Measurements from ENCODE around the gene STUB1. TPM values are rescaled to one million over a fixed set of nuclear protein-coding genes. Genes with fewer than 3 reads are reported as not detected.

Gene STUB1
- total and polyA plus RNA-seq, 2 donors (not counting 3 experiments of a cell fraction or from before 2014, with no cell fraction given) = 107 to 147 TPM

DNA sequence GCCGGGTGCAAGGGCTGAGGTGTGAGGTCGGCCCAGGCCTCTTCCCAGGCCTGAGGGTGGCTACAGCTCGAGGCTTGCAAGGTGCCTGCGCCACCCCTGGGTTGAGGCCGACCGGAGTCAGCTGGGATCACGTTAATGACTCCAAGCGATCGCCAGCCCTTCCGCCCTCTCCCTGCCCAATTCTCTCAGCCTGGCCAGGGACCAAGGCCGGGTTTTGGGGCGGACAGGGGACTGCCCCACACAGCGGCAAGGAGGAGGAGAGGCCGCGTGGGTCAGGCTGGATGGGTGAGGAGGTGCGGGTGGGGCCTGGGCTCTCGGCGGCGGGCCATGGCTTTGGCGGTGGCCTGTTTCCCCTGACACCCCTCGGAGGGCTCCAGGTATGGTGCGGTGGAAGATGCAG is 13.2 kb downstream of the STUB1 start:
- Histone ChIP-seq H3K9me1 (replicated peaks; ENCODE audit: control insufficient read depth, extremely low read depth, insufficient read depth, low read length) (no peaks in the 10 kb centered on the region), H3K36me3 (ENCODE audit: control insufficient read depth in 2 of 2, extremely low read depth in 1 of 2, insufficient read depth in 2 of 2, low read length in 2 of 2) (no peaks in the 10 kb centered on the region), H3K27ac (ENCODE audit: insufficient read depth, low read depth, low read length) (no peak overlapping the region), H3K4me3 (replicated peaks in 1 of 3; ENCODE audit: insufficient read depth in 1 of 3, low read depth in 1 of 3, low read length in 3 of 3) (no peak overlapping the region), H3K79me2 (ENCODE audit: control insufficient read depth, insufficient read depth, low read length) (no peaks in the 10 kb centered on the region), H4K20me1 (replicated peaks; ENCODE audit: control insufficient read depth, extremely low read depth, insufficient read depth, low read length) (no peaks in the 10 kb centered on the region), H3K4me1 (ENCODE audit: control insufficient read depth, extremely low read depth, insufficient read depth, low read length) (peaks cover 6% of the 10 kb centered on the region), H3K9ac (replicated peaks; ENCODE audit: extremely low read depth, insufficient read depth, low read length) (no peak overlapping the region), H3K4me2 (ENCODE audit: insufficient read depth, low read length) (no peak overlapping the region), H3K9me3 (replicated peaks; ENCODE audit: control insufficient read depth, insufficient read depth, low read length) (no peaks in the 10 kb centered on the region), H3K27me3 (ENCODE audit: control insufficient read depth in 2 of 2, insufficient read depth in 2 of 2, low read length in 2 of 2) (peaks cover 32 to 34% of the 10 kb centered on the region in 2 experiments), H2AFZ (ENCODE audit: low read depth, low read length) (no peak overlapping the region)
- intact Hi-C loops (cut with micrococcal nuclease) (no loop called here), dilution Hi-C loops (cut with MboI; ENCODE audit: extremely low pct_ligation_motif_present, low sequenced_read_pairs) (no loop called here)
- TF ChIP-seq, protein P1, sequence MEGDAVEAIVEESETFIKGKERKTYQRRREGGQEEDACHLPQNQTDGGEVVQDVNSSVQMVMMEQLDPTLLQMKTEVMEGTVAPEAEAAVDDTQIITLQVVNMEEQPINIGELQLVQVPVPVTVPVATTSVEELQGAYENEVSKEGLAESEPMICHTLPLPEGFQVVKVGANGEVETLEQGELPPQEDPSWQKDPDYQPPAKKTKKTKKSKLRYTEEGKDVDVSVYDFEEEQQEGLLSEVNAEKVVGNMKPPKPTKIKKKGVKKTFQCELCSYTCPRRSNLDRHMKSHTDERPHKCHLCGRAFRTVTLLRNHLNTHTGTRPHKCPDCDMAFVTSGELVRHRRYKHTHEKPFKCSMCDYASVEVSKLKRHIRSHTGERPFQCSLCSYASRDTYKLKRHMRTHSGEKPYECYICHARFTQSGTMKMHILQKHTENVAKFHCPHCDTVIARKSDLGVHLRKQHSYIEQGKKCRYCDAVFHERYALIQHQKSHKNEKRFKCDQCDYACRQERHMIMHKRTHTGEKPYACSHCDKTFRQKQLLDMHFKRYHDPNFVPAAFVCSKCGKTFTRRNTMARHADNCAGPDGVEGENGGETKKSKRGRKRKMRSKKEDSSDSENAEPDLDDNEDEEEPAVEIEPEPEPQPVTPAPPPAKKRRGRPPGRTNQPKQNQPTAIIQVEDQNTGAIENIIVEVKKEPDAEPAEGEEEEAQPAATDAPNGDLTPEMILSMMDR (IDR thresholded peaks at IDR 0.05; ENCODE audit: extremely low read depth in 1 of 2, insufficient read depth in 1 of 2, low read depth in 1 of 2, low read length in 2 of 2) = no peak
- TF ChIP-seq JUN (IDR thresholded peaks at IDR 0.05; ENCODE audit: borderline replicate concordance, insufficient read depth, insufficient read length, low read depth) (no peak), GATA2 (IDR thresholded peaks at IDR 0.05; ENCODE audit: insufficient read depth, insufficient read length, low read depth, low read length) (no peak), FOS (IDR thresholded peaks at IDR 0.05; ENCODE audit: borderline replicate concordance, insufficient read depth, low read length) (no peak), MYC (IDR thresholded peaks at IDR 0.05; ENCODE audit: low read depth, low read length) (no peak), POLR2A (IDR thresholded peaks at IDR 0.05; ENCODE audit: low read depth, low read length) (no peak), POLR2AphosphoS5 (IDR thresholded peaks at IDR 0.05; ENCODE audit: insufficient read depth, low read depth, low read length) (no peak), EZH2 (IDR thresholded peaks at IDR 0.05; ENCODE audit: borderline replicate concordance, low read depth, low read length, severe bottlenecking) (no peak)
- TF ChIP-seq, protein P2, sequence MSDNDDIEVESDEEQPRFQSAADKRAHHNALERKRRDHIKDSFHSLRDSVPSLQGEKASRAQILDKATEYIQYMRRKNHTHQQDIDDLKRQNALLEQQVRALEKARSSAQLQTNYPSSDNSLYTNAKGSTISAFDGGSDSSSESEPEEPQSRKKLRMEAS (IDR thresholded peaks at IDR 0.05; ENCODE audit: insufficient read depth, insufficient read length) = no peak
- DNase-seq (ENCODE audit: low read depth, low spot score) (no peak), FAIRE-seq (no peak)
- ChIA-PET CTCF (no interaction called here), POLR2A (no interaction called here)
- BruUV-seq (replicated peaks) = no TSS peak

All from endothelial cell of umbilical vein (primary cell).